CD8-positive, alpha-beta memory T cell (primary cell): ENCODE results near the gene ABCA12. TPM values are rescaled to one million over a fixed set of nuclear protein-coding genes. Genes with fewer than 3 reads are reported as not detected.

Source experiments
- CTCF ChIA-PET: fragments of 350-600 bp; sonication (Branson Sonifier 250); formaldehyde crosslinking; loops from one replicate; lab custom pipeline; 2021; ENCODE audit warnings: antibody characterized with exemption; lab: Charles Lee
- POLR2A ChIA-PET: fragments of 350-600 bp; sonication (Branson Sonifier 250); formaldehyde crosslinking; loops from one replicate; lab custom pipeline; 2021; ENCODE audit warnings: antibody characterized with exemption; lab: Charles Lee
- DNase-seq, 5 donors: peaks; one replicate each; pipeline versions ENCODE4 v3.0.0 to v3.0.0-alpha.2; 2020 to 2022; ENCODE audit warnings: mixed read lengths in 1 of 5
- H3K27ac ChIP-seq: one replicate; pipeline ENCODE4 v1.7.0; 2013; ENCODE audit warnings: low read depth, mild to moderate bottlenecking, low read length, moderate library complexity
- H3K27me3 ChIP-seq: 2 replicates; pipeline ENCODE4 v1.7.0; 2013; ENCODE audit warnings: low read length, mild to moderate bottlenecking; ENCODE audit not compliant: insufficient read depth, poor library complexity, severe bottlenecking
- H3K36me3 ChIP-seq: 2 replicates; pipeline ENCODE4 v1.7.0; 2013; ENCODE audit warnings: mild to moderate bottlenecking, low read length, moderate library complexity; ENCODE audit not compliant: insufficient read depth
- H3K4me1 ChIP-seq: 2 replicates; pipeline ENCODE4 v1.7.0; 2013; ENCODE audit warnings: mild to moderate bottlenecking, low read length, moderate library complexity; ENCODE audit not compliant: insufficient read depth
- H3K4me3 ChIP-seq: 2 replicates; pipeline ENCODE4 v1.7.0; 2013; ENCODE audit warnings: mild to moderate bottlenecking, low read length
- H3K9me3 ChIP-seq: 2 replicates; pipeline ENCODE4 v1.7.0; 2013; ENCODE audit warnings: mild to moderate bottlenecking, low read length
- H3K27ac Mint-ChIP-seq, 8 donors: one replicate each; pipeline ENCODE4 v1.8.0; 2020 to 2021; ENCODE audit warnings: mixed read lengths in 8 of 8, mild to moderate bottlenecking in 6 of 8, inconsistent platforms in 3 of 8, moderate library complexity in 3 of 8
- H3K27me3 Mint-ChIP-seq, 2 donors: one replicate each; pipeline ENCODE4 v1.8.0; 2020 to 2021; ENCODE audit warnings: mixed read lengths in 2 of 2, mild to moderate bottlenecking in 1 of 2, moderate library complexity in 1 of 2
- H3K36me3 Mint-ChIP-seq, 3 donors: one replicate each; pipeline ENCODE4 v1.8.0; 2020 to 2021; ENCODE audit warnings: mixed read lengths in 3 of 3, inconsistent platforms in 1 of 3, mild to moderate bottlenecking in 1 of 3
- H3K4me1 Mint-ChIP-seq, 3 donors: one replicate each; pipeline ENCODE4 v1.8.0; 2020 to 2021; ENCODE audit warnings: mixed read lengths in 3 of 3, inconsistent platforms in 1 of 3, mild to moderate bottlenecking in 1 of 3
- H3K4me3 Mint-ChIP-seq, 7 donors: one replicate each; pipeline ENCODE4 v1.8.0; 2020 to 2021; ENCODE audit warnings: mixed read lengths in 7 of 7, mild to moderate bottlenecking in 6 of 7, moderate library complexity in 4 of 7, inconsistent platforms in 2 of 7
- H3K9me3 Mint-ChIP-seq, 5 donors: one replicate each; pipeline ENCODE4 v1.8.0; 2020 to 2022; ENCODE audit warnings: mixed read lengths in 5 of 5, mild to moderate bottlenecking in 3 of 5, moderate library complexity in 2 of 5, inconsistent platforms in 1 of 5
- polyA plus RNA-seq: library from polyadenylated mRNA; unstranded; fragments of 300-500 nt; fragmentation: Illumina TruSeq; gene quantifications from one replicate; pipeline ENCODE4 v1.2.3, GENCODE V29; 2021
- total RNA-seq, 2 experiments: library from RNA; stranded (reverse); gene quantifications; one replicate each; pipeline ENCODE4 v1.2.3, GENCODE V29; 2021

Gene ABCA12
- total and polyA plus RNA-seq, 3 experiments from 2014 or later: not detected

- no peaks in the 10 kb centered on the region for H3K36me3 ChIP-seq
- Mint-ChIP-seq H3K27ac (no peak overlapping the region), H3K27me3 (no peaks in the 10 kb centered on the region), H3K4me3 (no peak overlapping the region), H3K9me3 (no peaks in the 10 kb centered on the region), H3K4me1 (no peaks in the 10 kb centered on the region), H3K36me3 (no peaks in the 10 kb centered on the region)
- no peaks in the 10 kb centered on the region for H3K4me1 ChIP-seq
- H3K4me3 ChIP-seq: no peak overlapping the region
- no peak overlapping the region for H3K27ac ChIP-seq
- no peaks in the 10 kb centered on the region for H3K9me3 ChIP-seq
- no peaks in the 10 kb centered on the region for H3K27me3 ChIP-seq
- DNase-seq: no peak
- POLR2A ChIA-PET: no interaction called here
- CTCF ChIA-PET: no interaction called here
Measured at GRCh38 chr2:215055891-215056290, 82.5 kb downstream of the ABCA12 start.

- Mint-ChIP-seq H3K4me1 (no peaks in the 10 kb centered on the region), H3K4me3 (no peak overlapping the region), H3K36me3 (no peaks in the 10 kb centered on the region), H3K9me3 (peaks cover 0 to 5% (median 0%) of the 10 kb centered on the region in 5 donors), H3K27me3 (no peaks in the 10 kb centered on the region), H3K27ac (no peak overlapping the region)
- Histone ChIP-seq H3K4me3 (no peak overlapping the region), H3K27me3 (no peaks in the 10 kb centered on the region), H3K36me3 (no peaks in the 10 kb centered on the region), H3K4me1 (no peaks in the 10 kb centered on the region), H3K9me3 (no peaks in the 10 kb centered on the region), H3K27ac (no peak overlapping the region)
- ChIA-PET POLR2A (no interaction called here), CTCF (no interaction called here)
- no peak for DNase-seq
Measured at GRCh38 chr2:215052810-215053209, 85.6 kb downstream of the ABCA12 start.

- Histone ChIP-seq H3K9me3 (no peaks in the 10 kb centered on the region), H3K4me1 (no peaks in the 10 kb centered on the region), H3K27me3 (no peaks in the 10 kb centered on the region), H3K36me3 (no peaks in the 10 kb centered on the region), H3K4me3 (no peak overlapping the region), H3K27ac (no peak overlapping the region)
- DNase-seq: no peak
- ChIA-PET POLR2A (no interaction called here), CTCF (no interaction called here)
- peaks cover 0 to 5% (median 0%) of the 10 kb centered on the region in 5 donors for H3K9me3 Mint-ChIP-seq
- H3K36me3 Mint-ChIP-seq: no peaks in the 10 kb centered on the region
- no peak overlapping the region for H3K4me3 Mint-ChIP-seq
- H3K27ac Mint-ChIP-seq: no peak overlapping the region
- no peaks in the 10 kb centered on the region for H3K4me1 Mint-ChIP-seq
- H3K27me3 Mint-ChIP-seq: no peaks in the 10 kb centered on the region
Measured at GRCh38 chr2:215052404-215052803, 86.0 kb downstream of the ABCA12 start.

- Mint-ChIP-seq H3K4me1 (no peaks in the 10 kb centered on the region), H3K27me3 (no peaks in the 10 kb centered on the region), H3K27ac (no peak overlapping the region), H3K9me3 (peaks cover 0 to 5% (median 2%) of the 10 kb centered on the region in 5 donors), H3K36me3 (no peaks in the 10 kb centered on the region), H3K4me3 (no peak overlapping the region)
- no peaks in the 10 kb centered on the region for H3K36me3 ChIP-seq
- H3K4me3 ChIP-seq: no peak overlapping the region
- no peaks in the 10 kb centered on the region for H3K27me3 ChIP-seq
- H3K27ac ChIP-seq: no peak overlapping the region
- DNase-seq: no peak
- no peaks in the 10 kb centered on the region for H3K4me1 ChIP-seq
- POLR2A ChIA-PET: no interaction called here
- CTCF ChIA-PET: no interaction called here
- H3K9me3 ChIP-seq: no peaks in the 10 kb centered on the region
Measured at GRCh38 chr2:215049341-215049740, 89.1 kb downstream of the ABCA12 start.

- Histone ChIP-seq H3K9me3 (no peaks in the 10 kb centered on the region), H3K4me1 (no peaks in the 10 kb centered on the region), H3K27ac (no peak overlapping the region), H3K36me3 (no peaks in the 10 kb centered on the region), H3K4me3 (no peak overlapping the region), H3K27me3 (no peaks in the 10 kb centered on the region)
- CTCF ChIA-PET: no interaction called here
- no peak overlapping the region for H3K27ac Mint-ChIP-seq
- H3K27me3 Mint-ChIP-seq: no peaks in the 10 kb centered on the region
- no peak for DNase-seq
- no peaks in the 10 kb centered on the region for H3K36me3 Mint-ChIP-seq
- H3K4me3 Mint-ChIP-seq: no peak overlapping the region
- POLR2A ChIA-PET: no interaction called here
- H3K4me1 Mint-ChIP-seq: no peaks in the 10 kb centered on the region
- H3K9me3 Mint-ChIP-seq: no peaks in the 10 kb centered on the region
Measured at GRCh38 chr2:215038421-215038820, 100.0 kb downstream of the ABCA12 start.

GRCh38 chr2:215036314-215036713, 102.1 kb downstream of the ABCA12 start:
- no peaks in the 10 kb centered on the region for H3K36me3 Mint-ChIP-seq
- no peak overlapping the region for H3K4me3 Mint-ChIP-seq
- no peaks in the 10 kb centered on the region for H3K4me1 ChIP-seq
- no peaks in the 10 kb centered on the region for H3K4me1 Mint-ChIP-seq
- CTCF ChIA-PET: no interaction called here
- H3K9me3 ChIP-seq: no peaks in the 10 kb centered on the region
- H3K27ac ChIP-seq: no peak overlapping the region
- H3K27me3 Mint-ChIP-seq: no peaks in the 10 kb centered on the region
- POLR2A ChIA-PET: no interaction called here
- no peaks in the 10 kb centered on the region for H3K9me3 Mint-ChIP-seq
- H3K27ac Mint-ChIP-seq: no peak overlapping the region
- no peak overlapping the region for H3K4me3 ChIP-seq
- no peaks in the 10 kb centered on the region for H3K36me3 ChIP-seq
- DNase-seq: no peak
- no peaks in the 10 kb centered on the region for H3K27me3 ChIP-seq

GRCh38 chr2:215034154-215034553, 104.3 kb downstream of the ABCA12 start:
- POLR2A ChIA-PET: no interaction called here
- Mint-ChIP-seq H3K36me3 (no peaks in the 10 kb centered on the region), H3K4me1 (no peaks in the 10 kb centered on the region), H3K4me3 (no peak overlapping the region), H3K27me3 (no peaks in the 10 kb centered on the region), H3K27ac (no peak overlapping the region), H3K9me3 (no peaks in the 10 kb centered on the region)
- Histone ChIP-seq H3K4me3 (no peak overlapping the region), H3K4me1 (no peaks in the 10 kb centered on the region), H3K36me3 (no peaks in the 10 kb centered on the region), H3K27me3 (no peaks in the 10 kb centered on the region), H3K9me3 (no peaks in the 10 kb centered on the region), H3K27ac (no peak overlapping the region)
- DNase-seq: no peak
- CTCF ChIA-PET: no interaction called here

GRCh38 chr2:215032153-215032552, 106.3 kb downstream of the ABCA12 start:
- Mint-ChIP-seq H3K27me3 (no peaks in the 10 kb centered on the region), H3K4me3 (no peak overlapping the region), H3K9me3 (no peaks in the 10 kb centered on the region), H3K4me1 (no peaks in the 10 kb centered on the region), H3K36me3 (no peaks in the 10 kb centered on the region), H3K27ac (no peak overlapping the region)
- Histone ChIP-seq H3K9me3 (no peaks in the 10 kb centered on the region), H3K27me3 (no peaks in the 10 kb centered on the region), H3K4me3 (no peak overlapping the region), H3K4me1 (no peaks in the 10 kb centered on the region), H3K27ac (no peak overlapping the region), H3K36me3 (no peaks in the 10 kb centered on the region)
- no peak for DNase-seq
- ChIA-PET POLR2A (no interaction called here), CTCF (no interaction called here)

- ChIA-PET CTCF (no interaction called here), POLR2A (no interaction called here)
- Histone ChIP-seq H3K4me1 (no peaks in the 10 kb centered on the region), H3K27ac (no peak overlapping the region), H3K36me3 (no peaks in the 10 kb centered on the region), H3K9me3 (no peaks in the 10 kb centered on the region), H3K4me3 (no peak overlapping the region), H3K27me3 (no peaks in the 10 kb centered on the region)
- H3K4me3 Mint-ChIP-seq: no peak overlapping the region
- no peaks in the 10 kb centered on the region for H3K9me3 Mint-ChIP-seq
- H3K4me1 Mint-ChIP-seq: no peaks in the 10 kb centered on the region
- no peaks in the 10 kb centered on the region for H3K36me3 Mint-ChIP-seq
- H3K27ac Mint-ChIP-seq: no peak overlapping the region
- H3K27me3 Mint-ChIP-seq: no peaks in the 10 kb centered on the region
- DNase-seq: no peak
Measured at GRCh38 chr2:215031321-215031720, 107.1 kb downstream of the ABCA12 start.
